Stimulated activated naive CD8-positive, alpha-beta T cell treated with anti-CD3 and anti-CD28 coated beads, Interleukin-15, Interleukin-2, amounts not matched to agents 100 U/mL and 50 U/mL, for 24 hours (primary cell): ENCODE data around the gene TMEM201.
A peak's percentile ranks its signal among the peaks of the same experiment; 100 is the strongest.

Source experiments
- ATAC-seq: fragments of 150-1000 bp; cut with Tn5 transposase; one replicate; pipeline ENCODE4 v1.10.0; 2021
- DNase-seq: peaks from one replicate; pipeline ENCODE4 v3.0.0; 2021

Gene TMEM201

DNA sequence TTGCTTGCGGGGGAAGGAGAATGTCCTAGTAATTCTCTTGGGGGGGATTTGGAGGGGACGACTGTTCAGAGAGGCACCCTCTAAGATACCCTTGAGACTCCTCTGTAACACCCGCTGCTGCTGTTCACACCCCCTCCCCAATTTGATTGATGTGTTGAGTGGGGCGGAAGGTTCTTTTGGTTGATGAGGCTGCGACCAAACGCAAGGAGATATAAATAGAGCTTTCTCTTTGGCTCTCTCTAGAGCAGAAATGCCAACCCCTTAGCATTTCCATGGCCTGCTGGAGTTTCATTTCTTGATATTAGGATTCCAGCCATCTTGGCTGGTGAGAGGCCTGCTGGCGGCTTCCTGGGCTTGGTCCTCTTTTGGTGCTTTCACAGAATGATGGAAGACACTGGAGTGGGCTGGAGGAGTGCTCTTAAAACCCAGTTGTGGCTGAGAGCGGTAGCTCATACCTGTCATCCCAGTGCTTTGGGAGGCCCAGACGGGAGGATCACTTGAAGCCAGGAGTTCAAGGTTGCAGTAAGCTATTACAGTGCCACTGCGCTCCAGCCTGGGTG, 64.9 kb downstream of the TMEM201 start:
- DNase-seq, result peak; percentile 55
- ATAC-seq, result peak; percentile 3

DNA sequence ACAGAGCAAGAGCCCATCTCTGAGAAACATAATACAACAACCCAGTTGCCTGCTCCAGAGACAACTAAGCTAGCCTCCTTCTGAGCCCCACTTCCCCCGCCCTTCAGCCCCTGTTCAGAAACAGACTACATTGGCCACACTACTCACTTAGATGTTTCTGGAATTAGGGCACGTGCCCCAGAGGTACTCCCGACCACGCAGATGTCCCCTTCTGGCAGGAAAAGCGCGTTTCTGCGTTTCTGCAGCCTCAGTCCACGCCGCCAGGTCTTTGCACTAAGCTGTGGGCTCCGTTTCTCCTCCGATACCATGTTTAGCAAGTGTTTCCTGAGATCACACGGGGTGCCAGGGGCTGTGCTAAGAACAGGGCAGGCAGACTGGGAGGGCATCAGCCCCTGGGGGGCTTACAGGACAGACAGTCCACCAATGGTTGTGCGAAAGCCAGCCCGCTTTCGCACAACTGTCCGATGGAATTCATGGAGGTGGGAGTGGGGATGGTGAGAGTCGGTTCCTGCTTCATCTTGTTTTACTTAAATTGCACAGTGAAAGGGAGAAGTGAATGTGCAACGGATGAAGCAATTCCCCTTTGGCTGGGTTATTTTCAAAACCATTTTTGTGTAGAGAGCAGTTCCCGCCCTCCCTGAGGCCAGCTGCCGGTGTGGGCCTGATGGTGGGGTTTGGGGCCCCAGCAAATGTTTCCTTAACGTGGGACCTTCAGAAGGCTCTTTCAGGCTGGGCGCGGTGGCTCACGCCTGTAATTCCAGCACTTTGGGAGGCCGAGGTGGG, 65.5 kb downstream of the TMEM201 start:
- DNase-seq (peak; percentile 64), ATAC-seq (peak; percentile 3)

DNA sequence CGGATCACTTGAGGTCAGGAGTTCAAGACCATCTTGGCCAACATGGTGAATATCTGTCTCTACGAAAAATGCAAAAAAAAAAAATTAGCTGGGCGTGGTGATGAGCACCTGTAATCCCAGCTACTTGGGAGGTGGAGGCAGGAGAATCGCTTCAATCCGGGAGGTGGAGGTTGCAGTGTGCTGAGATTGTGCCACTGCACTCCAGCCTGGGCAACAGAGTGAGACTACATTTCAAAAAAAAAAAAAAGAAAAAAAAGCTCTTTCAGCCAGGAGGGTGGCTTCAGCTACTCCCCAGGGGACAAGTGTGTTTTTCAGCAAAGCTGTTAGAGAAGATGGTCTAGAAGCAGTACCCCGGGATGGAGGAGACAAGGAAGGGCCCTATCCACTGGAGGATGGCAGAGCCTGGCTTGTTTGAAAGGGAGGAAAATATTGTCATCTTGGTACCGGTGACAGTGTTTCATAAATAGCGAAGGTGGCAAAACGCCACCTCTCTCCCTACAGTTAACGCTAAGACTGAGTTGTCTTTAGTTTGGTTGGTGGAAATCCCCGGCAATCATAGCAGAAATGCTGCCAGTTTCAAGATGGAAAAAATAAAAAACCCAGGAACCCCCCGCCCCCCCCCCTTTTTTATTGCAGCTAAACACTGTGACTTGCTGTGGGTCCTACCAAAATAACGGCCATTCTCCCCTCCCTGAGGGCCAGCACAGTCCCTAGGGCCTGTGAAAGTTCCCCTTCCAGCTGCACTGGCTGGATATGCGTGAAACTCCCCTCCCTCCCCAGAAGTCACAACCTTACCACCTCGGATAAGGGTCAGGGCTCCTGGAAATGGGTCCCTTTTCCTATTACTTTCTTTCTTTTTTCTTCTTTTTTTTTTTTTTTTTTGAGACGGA, 66.4 kb downstream of the TMEM201 start:
- DNase-seq (peak; percentile 58), ATAC-seq (peak; percentile 49)

DNA sequence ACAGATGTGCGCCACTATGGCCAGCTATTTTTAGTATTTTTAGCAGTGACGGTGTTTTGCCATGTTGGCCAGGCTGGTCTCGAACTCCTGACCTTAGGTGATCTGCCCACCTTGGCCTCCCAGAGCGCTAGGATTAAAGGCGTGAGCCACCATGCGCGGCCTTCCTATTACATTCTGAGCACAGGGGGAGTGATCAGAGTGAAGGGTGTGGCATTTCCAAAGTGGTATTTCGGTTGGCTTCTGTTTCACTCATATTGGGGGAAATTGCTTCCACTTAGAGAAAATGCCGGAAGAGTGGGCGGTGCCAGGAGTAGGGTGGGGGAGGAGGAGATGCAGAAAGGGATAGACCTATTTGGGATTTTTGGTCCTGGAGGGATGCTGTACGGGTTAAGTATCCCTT, 67.1 kb downstream of the TMEM201 start:
- ATAC-seq (no peak), DNase-seq (peak; percentile 44)

DNA sequence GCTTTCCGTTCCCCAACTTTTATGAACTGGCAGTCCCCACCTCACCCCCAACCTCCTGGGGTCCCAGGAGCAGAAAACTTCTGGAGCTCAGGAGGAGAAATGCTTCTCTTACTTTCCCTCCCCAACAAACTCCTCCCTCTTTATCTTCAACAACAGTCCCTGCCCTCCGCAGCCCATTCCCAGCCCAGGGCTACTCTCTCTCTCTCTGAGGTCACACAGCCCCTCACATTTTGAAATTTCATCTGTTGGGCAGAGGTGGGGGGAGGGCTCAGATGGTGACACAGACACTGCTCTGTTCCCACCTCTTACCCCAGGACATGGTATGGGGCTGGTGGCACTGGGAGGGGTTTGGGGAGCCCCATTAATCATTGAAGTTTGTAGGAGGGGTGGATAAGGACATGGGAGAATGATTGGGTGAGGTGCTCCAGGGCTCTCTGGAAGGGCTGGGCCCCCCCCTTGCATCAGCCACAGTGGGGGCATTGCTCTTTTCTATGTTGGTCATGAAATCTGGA, 68.9 kb downstream of the TMEM201 start:
- ATAC-seq, result peak; percentile 51
- peak; percentile 63 for DNase-seq

DNA sequence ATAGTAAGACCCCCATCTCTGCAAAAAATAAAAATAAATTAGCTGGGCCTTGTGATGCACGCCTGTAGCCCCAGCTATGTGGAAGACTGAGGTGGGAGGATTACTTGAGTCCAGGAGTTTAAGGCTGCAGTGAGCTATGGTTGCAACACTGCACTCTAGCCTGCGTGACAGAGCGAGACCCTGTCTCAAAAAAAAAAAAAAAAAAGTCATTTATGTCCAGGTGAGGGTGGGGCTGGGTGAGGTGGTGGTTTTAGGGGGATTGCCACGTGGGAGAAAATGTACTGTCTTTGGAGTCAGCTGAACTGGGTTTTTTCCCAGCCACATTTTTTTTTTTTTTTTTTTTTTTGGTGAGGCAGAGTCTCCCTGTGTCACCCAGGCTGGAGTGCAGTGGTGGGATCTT, 69.5 kb downstream of the TMEM201 start:
- ATAC-seq (peak; percentile 11), DNase-seq (peak; percentile 47)

DNA sequence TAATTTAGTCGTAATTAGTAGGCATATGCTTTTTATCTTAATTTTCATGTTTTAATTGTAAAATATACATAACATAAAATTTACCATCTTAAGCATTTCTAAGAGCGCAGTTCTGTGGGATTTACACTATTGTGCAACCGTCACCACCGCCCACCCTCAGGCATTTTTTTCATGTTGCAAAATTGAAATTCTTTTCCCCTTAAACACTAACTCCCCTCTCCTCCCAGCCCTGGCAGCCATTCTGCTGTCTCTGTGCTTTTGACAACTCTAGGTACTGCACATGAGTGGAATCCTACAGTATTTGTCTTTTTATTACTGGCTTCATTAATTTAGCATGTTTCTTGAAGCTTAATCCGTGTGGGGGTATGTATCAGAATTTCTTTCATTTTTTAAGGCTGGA, 70.6 kb downstream of the TMEM201 start:
- DNase-seq (no peak), ATAC-seq (no peak)

DNA sequence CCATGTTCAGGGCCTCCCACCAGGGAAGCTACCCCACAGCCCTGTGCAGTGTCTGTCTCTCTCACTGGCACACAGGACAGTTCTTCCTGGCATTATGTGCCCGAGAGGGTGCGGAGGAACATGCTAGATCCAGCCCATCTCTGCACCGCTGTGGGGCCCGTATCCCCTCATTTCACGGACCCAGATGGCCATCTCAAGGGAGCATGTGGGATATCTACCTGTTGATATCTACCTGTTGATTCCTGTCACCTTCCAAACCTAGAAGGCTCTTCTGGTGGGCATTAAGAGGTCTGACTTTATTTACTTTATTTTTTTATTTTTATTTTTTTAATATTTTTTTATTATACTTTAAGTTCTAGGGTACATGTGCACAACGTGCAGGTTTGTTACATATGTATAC, 74.5 kb downstream of the TMEM201 start:
- DNase-seq (no peak), ATAC-seq (no peak)
